OCI-LY3 (cell line): Measurements from ENCODE around the gene TBXAS1.

Experiments
- H2AFZ ChIP-seq: fragments of 200-600, 300-600 bp; shearing (Covaris generic); 2 replicates; pipeline ENCODE4 v1.6.0; 2014; ENCODE audit warnings: antibody characterized with exemption, low read depth, low read length
- H3K27ac ChIP-seq: fragments of 200-600, 300-600 bp; sonication (generic); 2 replicates; pipeline ENCODE4 v1.5.1; 2014; ENCODE audit warnings: mild to moderate bottlenecking, low read length, moderate library complexity, mixed read lengths
- H3K27me3 ChIP-seq: fragments of 200-600, 300-600 bp; sonication (generic); 2 replicates; pipeline ENCODE4 v1.6.1; 2014; ENCODE audit warnings: low read depth, low read length, mixed read lengths
- H3K36me3 ChIP-seq: fragments of 200-600, 300-600 bp; sonication (generic); replicated peaks from 2 replicates; pipeline ENCODE3; 2014; ENCODE audit warnings: low read depth, low read length, mixed read lengths
- H3K4me1 ChIP-seq: fragments of 300-600, 200-600 bp; sonication (generic); 2 replicates; pipeline ENCODE4 v1.6.1; 2014; ENCODE audit warnings: low read length, mixed read lengths
- H3K4me2 ChIP-seq: fragments of 200-600, 300-600 bp; sonication (generic); 2 replicates; pipeline ENCODE4 v1.6.1; 2014; ENCODE audit warnings: low read length, mixed read lengths
- H3K4me3 ChIP-seq: fragments of 300-600, 200-600 bp; sonication (generic); 2 replicates; pipeline ENCODE4 v1.5.1; 2014; ENCODE audit warnings: antibody characterized with exemption, mild to moderate bottlenecking, low read length, moderate library complexity
- H3K79me2 ChIP-seq: fragments of 300-600, 200-600 bp; shearing (Covaris generic); 2 replicates; pipeline ENCODE4 v1.6.1; 2014; ENCODE audit warnings: mild to moderate bottlenecking, low read length, mixed read lengths
- H3K9ac ChIP-seq: fragments of 300-600, 200-600 bp; shearing (Covaris generic); 2 replicates; pipeline ENCODE4 v1.6.0; 2014; ENCODE audit warnings: mild to moderate bottlenecking, low read length, moderate library complexity
- H3K9me3 ChIP-seq: fragments of 200-600, 300-600 bp; shearing (Covaris generic); 2 replicates; pipeline ENCODE4 v1.6.1; 2014; ENCODE audit warnings: low read length, mixed read lengths; ENCODE audit not compliant: insufficient read depth
- H4K20me1 ChIP-seq: fragments of 200-600, 300-600 bp; sonication (generic); 2 replicates; pipeline ENCODE4 v1.6.1; 2016; ENCODE audit warnings: low read length, mixed read lengths; ENCODE audit not compliant: insufficient read depth
- EZH2phosphoT487 ChIP-seq: fragments of 200-600 bp; shearing (Covaris generic); IDR thresholded peaks from 2 replicates; pipeline ENCODE4 v1.6.1; 2018; ENCODE audit warnings: antibody characterized with exemption, mixed run types, low read depth
- TF ChIP-seq, protein P1 (sequence below): fragments of 200-600, 300-600 bp; sonication (generic); IDR thresholded peaks from 2 replicates; pipeline ENCODE4 v1.5.1; 2014; ENCODE audit warnings: antibody characterized with exemption, low read length, low read depth

TBXAS1 gene

DNA sequence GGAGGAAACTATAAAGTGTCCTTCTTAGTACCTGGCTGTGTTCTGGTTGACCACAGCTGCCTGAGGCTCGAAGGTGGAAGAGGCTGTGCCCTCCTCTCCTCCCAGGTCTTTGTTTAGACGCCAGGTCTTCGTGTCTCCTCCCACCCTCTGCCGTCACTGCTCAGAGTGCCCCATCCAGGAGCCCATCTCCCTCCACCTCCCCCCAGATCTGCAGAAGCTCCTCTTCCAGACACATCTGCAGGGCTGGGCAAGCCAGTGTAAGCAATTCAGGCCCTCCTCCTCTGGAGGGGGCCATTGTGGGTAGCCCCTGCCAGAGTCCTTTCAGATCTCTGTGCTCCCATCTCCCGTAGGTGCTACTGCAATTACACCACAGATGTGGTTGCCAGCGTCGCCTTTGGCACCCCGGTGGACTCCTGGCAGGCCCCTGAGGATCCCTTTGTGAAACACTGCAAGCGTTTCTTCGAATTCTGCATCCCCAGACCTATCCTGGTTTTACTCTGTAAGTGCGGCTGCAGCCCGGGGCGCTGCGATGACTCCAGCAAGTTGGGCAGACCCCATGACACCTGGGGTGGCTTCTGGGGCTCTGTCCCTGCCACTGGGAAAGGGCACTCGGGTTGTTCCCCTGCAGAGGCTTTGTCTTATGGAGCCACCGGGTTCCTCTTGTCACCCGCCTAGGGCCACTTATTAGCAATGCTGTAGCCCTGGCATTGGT, 126.2 kb downstream of the TBXAS1 start:
- no peaks in the 10 kb centered on the region for H3K9me3 ChIP-seq
- no peak for TF ChIP-seq EZH2phosphoT487
- TF ChIP-seq, protein P1, sequence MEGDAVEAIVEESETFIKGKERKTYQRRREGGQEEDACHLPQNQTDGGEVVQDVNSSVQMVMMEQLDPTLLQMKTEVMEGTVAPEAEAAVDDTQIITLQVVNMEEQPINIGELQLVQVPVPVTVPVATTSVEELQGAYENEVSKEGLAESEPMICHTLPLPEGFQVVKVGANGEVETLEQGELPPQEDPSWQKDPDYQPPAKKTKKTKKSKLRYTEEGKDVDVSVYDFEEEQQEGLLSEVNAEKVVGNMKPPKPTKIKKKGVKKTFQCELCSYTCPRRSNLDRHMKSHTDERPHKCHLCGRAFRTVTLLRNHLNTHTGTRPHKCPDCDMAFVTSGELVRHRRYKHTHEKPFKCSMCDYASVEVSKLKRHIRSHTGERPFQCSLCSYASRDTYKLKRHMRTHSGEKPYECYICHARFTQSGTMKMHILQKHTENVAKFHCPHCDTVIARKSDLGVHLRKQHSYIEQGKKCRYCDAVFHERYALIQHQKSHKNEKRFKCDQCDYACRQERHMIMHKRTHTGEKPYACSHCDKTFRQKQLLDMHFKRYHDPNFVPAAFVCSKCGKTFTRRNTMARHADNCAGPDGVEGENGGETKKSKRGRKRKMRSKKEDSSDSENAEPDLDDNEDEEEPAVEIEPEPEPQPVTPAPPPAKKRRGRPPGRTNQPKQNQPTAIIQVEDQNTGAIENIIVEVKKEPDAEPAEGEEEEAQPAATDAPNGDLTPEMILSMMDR = no peak
- no peak overlapping the region for H3K27ac ChIP-seq
- H3K4me1 ChIP-seq = no peaks in the 10 kb centered on the region
- H3K4me3 ChIP-seq = no peak overlapping the region
- no peak overlapping the region for H3K4me2 ChIP-seq
- peaks cover 8% of the 10 kb centered on the region; the same call in 1 of the 2 replicates for H3K27me3 ChIP-seq
- H3K9ac ChIP-seq = no peak overlapping the region
- no peaks in the 10 kb centered on the region for H3K79me2 ChIP-seq
- no peak overlapping the region for H2AFZ ChIP-seq
- H3K36me3 ChIP-seq = no peaks in the 10 kb centered on the region
- H4K20me1 ChIP-seq = no peaks in the 10 kb centered on the region

DNA sequence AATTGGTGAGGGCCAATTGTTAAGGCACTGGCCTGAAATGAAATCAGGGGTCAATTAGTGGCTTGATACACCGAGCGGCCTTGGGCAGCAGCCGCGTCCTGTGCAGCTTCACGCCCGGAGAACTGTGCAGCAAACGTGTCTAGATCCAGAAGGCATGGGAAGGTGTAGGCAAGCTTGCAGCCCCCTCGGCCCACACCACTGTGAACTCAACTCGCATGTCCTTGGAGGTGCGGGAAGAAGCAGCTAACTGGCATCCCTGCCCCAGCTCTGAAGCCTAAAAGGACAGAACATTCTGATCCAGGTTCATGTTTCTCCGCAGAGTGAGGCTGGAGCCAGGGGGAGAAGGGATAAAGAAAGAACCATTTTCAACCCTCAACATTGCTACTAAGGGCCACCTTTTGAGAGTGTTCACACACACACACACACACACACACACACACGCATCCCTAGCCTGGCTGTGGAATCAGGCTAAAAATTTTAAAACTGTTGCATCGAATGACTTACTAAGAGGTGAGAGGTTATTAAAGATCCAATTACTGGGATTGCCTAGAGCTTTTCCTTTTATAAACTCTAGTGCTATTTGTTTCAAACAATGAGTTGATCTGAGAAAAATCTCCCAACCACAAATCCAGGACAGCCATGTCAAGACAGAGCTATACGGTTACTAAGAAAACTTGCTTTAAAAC, 129.7 kb downstream of the TBXAS1 start:
- TF ChIP-seq, protein P1 = no peak
- H3K79me2 ChIP-seq = no peaks in the 10 kb centered on the region
- H3K4me1 ChIP-seq = no peaks in the 10 kb centered on the region
- no peak overlapping the region for H3K27ac ChIP-seq
- H4K20me1 ChIP-seq = no peaks in the 10 kb centered on the region
- H3K9ac ChIP-seq = no peak overlapping the region
- H3K9me3 ChIP-seq = no peaks in the 10 kb centered on the region
- H3K4me3 ChIP-seq = no peak overlapping the region
- no peak overlapping the region for H3K4me2 ChIP-seq
- peaks cover 27% of the 10 kb centered on the region for H3K27me3 ChIP-seq
- no peaks in the 10 kb centered on the region for H3K36me3 ChIP-seq
- no peak overlapping the region for H2AFZ ChIP-seq

DNA sequence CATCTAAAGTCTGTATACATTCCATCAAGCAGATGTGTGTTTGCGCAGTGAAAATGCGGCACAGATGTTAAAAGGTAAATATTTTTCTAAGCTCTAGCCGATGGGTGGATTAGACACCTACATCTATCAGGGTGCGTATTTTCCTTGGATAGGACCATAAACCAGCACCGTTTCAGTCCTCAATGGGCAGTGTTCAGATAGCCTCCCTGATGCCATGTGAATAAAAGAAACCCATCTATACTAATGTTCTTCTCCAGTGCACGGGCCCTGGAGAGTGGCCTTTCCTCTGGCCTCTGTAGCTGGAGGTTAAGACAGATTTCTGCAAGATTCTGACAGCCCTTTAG, 130.2 kb downstream of the TBXAS1 start:
- TF ChIP-seq, protein P1 = no peak
- TF ChIP-seq EZH2phosphoT487 = no peak
- H2AFZ ChIP-seq = no peak overlapping the region
- H3K27ac ChIP-seq = no peak overlapping the region
- no peak overlapping the region for H3K4me3 ChIP-seq
- no peaks in the 10 kb centered on the region for H3K9me3 ChIP-seq
- no peak overlapping the region for H3K9ac ChIP-seq
- H3K36me3 ChIP-seq = no peaks in the 10 kb centered on the region
- H3K27me3 ChIP-seq = peaks cover 27% of the 10 kb centered on the region
- no peaks in the 10 kb centered on the region for H3K4me1 ChIP-seq
- no peaks in the 10 kb centered on the region for H3K79me2 ChIP-seq
- H4K20me1 ChIP-seq = no peaks in the 10 kb centered on the region
- H3K4me2 ChIP-seq = no peak overlapping the region

DNA sequence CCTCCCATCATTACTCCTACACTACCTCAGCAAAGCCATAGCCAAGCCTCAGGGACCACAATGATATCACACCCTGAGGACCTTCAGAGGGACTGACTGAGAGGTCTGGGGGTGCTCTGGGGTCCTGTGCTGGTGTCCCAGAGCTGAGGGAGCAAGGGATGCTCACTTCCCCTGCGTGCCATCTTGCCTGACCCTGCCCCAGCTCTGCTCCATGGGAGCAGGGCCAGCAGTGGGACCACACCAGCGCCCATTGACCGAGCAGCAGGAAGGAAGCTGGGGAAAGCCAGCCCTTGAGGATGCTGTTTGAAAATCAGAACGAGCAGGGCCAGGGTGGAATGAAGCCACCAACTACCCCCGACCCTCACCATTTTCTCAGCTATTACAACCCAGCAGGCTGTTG, 130.7 kb downstream of the TBXAS1 start:
- Histone ChIP-seq H3K4me2 (no peak overlapping the region), H3K4me3 (no peak overlapping the region), H3K27me3 (peaks cover 27% of the 10 kb centered on the region), H3K27ac (no peak overlapping the region), H3K9me3 (no peaks in the 10 kb centered on the region), H2AFZ (no peak overlapping the region), H3K36me3 (no peaks in the 10 kb centered on the region), H3K9ac (no peak overlapping the region), H3K4me1 (no peaks in the 10 kb centered on the region), H3K79me2 (no peaks in the 10 kb centered on the region), H4K20me1 (no peaks in the 10 kb centered on the region)
- TF ChIP-seq, protein P1 = no peak
- no peak for TF ChIP-seq EZH2phosphoT487
